SK-N-MC (cell line): ENCODE measurements around the gene NXPH2.

Experiments used
- EZH2 ChIP-seq: fragments of 200-600 bp; sonication (generic); IDR thresholded peaks from one replicate; pipeline ENCODE4 v1.6.1; 2017; ENCODE audit warnings: antibody characterized with exemption
- FOXP2 ChIP-seq: optimal IDR thresholded peaks from 2 replicates; pipeline ENCODE3; 2011; ENCODE audit warnings: mild to moderate bottlenecking, moderate library complexity; ENCODE audit not compliant: insufficient read depth; ENCODE audit errors: extremely low read length, control extremely low read depth
- POLR2AphosphoS5 ChIP-seq: IDR thresholded peaks from 2 replicates; pipeline ENCODE4 v1.6.1; 2012; ENCODE audit warnings: mild to moderate bottlenecking, low read depth, low read length, borderline replicate concordance

DNA sequence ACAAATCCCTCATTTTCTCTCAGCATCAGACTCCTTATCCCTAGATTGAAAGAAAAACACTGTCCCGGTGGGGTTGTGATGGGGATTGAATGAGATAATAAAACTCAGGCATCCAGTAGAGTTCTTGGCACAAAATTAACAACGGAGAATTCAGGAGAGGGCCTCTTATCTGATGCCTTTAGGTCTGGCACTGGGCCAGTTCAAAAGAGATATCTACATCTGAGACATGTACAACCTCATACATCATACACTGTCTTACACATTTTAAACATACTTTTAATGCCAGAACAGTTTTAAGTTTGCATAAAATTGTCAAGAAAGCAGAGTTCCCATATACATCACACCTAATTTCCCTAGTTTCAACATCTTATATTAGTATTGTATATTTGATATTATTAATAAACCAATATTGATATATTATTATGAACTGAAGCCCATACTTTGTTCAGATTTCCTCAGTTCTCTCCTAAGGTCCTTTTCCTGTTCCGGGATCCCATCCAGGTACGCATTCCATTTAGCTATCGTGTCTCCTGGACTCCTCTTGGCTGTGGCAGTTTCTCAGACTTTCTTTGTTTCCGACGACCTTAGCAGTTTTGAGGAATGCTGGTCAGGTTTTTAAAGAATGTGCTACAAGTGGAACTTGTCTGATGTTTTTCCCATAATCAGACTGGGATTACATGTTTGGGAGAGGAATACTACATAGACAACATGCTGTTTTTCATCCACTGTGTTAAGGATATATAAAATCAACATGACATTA lies 27.8 kb downstream of the NXPH2 start:
- TF ChIP-seq POLR2AphosphoS5 (no peak), EZH2 (no peak), FOXP2 (no peak)
